Testis (tissue), 2 donors: ENCODE data around the gene KDM4C.

Source experiments
- CTCF ChIP-seq, 3 experiments: fragments of 450-650 bp in 2 of 3; fragments of 200-600 bp in 1 of 3; sonication (generic) in 1 of 3; IDR thresholded peaks; one replicate each; pipeline ENCODE4 v1.5.1; 2016 to 2019; ENCODE audit warnings: antibody characterized with exemption in 3 of 3, mild to moderate bottlenecking in 2 of 3, moderate library complexity in 1 of 3
- POLR2A ChIP-seq: fragments of 450-650 bp; IDR thresholded peaks from one replicate; pipeline ENCODE4 v1.6.1; 2017; ENCODE audit warnings: antibody characterized with exemption, mild to moderate bottlenecking, moderate library complexity

DNA sequence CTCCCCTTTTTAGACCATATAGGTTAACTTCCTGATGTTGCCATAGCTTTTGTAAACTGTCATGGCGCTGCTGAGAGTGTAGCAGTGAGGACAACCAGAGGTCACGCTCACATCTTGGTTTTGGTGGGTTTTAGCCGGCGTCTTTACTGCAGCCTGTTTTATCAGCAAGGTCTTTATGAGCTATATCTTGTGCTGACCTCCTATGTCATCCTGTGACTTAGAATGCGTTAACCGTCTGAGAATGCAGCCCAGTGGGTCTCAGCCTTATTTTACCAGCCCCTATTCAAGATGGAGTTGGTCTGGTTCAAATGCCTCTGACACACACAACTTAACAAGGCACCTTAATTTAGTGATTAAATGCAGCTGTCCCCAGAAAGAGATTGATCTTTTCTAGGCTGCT, 23.9 kb upstream of the KDM4C start:
- TF ChIP-seq CTCF (IDR thresholded peaks at IDR 0.05) (no peak), POLR2A (no peak)
